A172 (cell line): ENCODE results near the gene GLDC. TPM values are rescaled to one million over a fixed set of nuclear protein-coding genes. Genes with fewer than 3 reads are reported as not detected.
"Not testable (repeated sequence)": the region's sequence is repeated elsewhere in the genome, so short reads cannot be mapped to it uniquely, and the experiment has no call there.

Experiments
- DNase-seq: peaks from one replicate; pipeline ENCODE4 v3.0.0-alpha.2; 2015; ENCODE audit warnings: low spot score
- total RNA-seq: library from RNA; depleted of rRNA; stranded (reverse); fragments of >200 nt; shearing (Covaris generic); gene quantifications from 2 replicates; pipeline ENCODE4 v1.2.3, GENCODE V29; 2014

Gene GLDC
- total RNA-seq, 1 experiment from 2014 or later, result 2.9 TPM

DNA sequence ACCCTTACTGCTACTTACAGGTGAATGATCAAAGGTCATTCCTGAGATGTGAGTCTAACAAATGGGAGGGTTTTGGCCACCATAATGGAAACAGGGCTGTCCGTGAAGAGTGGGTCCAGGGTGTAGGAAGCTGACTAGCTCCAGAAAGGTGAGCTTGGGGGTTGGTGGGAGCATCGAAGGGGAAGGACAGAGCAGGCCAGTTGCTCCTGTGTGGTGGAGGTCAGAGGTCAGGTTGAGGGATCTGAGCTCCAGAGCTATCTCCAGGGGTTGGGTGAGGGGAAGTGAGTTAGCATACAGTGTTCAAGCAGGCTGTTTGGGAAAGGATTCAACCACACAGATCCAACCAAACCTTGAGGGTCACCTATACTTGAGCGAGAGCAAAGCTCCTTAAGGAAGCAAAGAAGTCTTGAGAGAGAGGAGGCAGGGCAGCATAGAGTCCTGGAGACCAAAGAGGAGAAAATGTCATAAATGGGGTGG lies 18.7 kb upstream of the GLDC start:
- no peak for DNase-seq

- no peak for DNase-seq
Observed at GRCh38 chr9:6660512-6660911, 15.0 kb upstream of the GLDC start.

DNA sequence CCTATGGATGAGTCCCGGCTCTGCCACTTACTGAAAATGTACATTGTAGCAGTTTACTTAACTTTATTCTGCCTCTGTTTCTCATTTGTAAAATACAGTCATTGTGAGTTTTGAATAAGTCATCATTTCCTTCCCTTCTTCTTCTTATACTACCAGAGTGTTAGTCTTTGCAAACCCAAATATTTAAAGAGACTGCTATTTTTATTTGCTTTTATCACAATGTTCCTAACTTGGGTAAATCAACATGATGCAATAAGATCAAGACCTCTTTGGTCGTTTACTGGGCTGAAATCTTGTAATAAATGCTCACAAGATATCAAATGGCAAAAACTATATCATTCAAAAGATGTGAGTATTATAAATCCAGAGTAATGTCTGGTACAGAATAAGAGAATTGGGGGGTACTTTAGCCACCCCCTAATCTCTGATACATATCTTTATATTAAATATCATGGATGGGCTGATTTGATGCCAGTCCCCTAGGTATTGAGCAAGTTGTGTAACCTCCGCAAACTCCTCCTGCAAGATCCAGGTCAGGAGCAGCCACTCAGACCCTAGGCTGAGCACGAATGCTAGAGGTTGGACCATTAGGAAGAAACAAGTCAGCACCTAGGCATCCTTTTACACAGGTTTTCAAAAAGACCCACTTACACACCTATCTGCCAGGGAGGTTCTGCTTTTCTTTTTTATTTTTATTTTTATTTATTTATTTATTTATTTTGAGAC lies 13.3 kb upstream of the GLDC start:
- DNase-seq, result no peak

DNA sequence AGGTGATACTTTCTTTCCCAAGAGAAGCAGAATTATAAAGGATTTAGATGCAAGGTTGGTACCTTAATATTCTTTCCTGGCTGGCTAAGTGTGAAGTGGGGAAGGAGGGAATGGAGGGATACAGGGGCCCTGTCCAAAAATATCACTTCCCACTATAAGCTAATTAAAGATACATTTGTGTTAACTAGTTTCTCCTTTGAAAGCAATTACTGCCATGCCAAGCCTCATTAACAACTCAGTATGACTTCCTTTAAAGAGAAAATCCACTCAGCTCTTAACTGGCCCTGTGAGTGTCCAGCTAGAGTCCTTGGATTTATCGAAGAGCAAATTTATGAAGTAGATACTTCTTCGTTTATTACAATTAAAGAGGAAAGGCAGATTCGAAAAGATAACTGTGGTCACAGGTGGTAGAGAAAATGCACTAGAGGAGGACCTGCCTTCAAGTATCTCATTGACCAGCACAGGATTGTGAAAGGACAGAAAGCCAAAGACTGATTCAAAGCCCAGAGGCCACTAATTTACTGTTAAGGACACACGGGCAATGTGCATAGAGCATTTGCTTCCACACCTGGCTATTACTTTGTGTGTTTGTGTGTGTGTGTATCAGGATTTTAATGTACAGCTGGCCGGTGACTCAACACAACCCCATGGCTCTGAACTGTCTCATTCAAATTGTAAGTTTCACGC lies 11.2 kb upstream of the GLDC start:
- DNase-seq, result no peak

- no peak for DNase-seq
Observed at GRCh38 chr9:6655036-6655435, 9.5 kb upstream of the GLDC start.

GRCh38 chr9:6646293-6646636 lies 736 bp upstream of the GLDC start:
- DNase-seq, result peak; percentile 26

GRCh38 chr9:6645105-6645354 lies 499 bp downstream of the GLDC start:
- not testable (repeated sequence) for DNase-seq

- DNase-seq, result no peak
Observed at GRCh38 chr9:6644346-6645104, 1.0 kb downstream of the GLDC start.

- no peak for DNase-seq
Observed at GRCh38 chr9:6641961-6642360, 3.6 kb downstream of the GLDC start.

GRCh38 chr9:6641561-6641960 lies 4.0 kb downstream of the GLDC start:
- DNase-seq, result no peak

GRCh38 chr9:6641056-6641455 lies 4.5 kb downstream of the GLDC start:
- no peak for DNase-seq

GRCh38 chr9:6640268-6641051 lies 5.1 kb downstream of the GLDC start:
- no peak for DNase-seq

DNA sequence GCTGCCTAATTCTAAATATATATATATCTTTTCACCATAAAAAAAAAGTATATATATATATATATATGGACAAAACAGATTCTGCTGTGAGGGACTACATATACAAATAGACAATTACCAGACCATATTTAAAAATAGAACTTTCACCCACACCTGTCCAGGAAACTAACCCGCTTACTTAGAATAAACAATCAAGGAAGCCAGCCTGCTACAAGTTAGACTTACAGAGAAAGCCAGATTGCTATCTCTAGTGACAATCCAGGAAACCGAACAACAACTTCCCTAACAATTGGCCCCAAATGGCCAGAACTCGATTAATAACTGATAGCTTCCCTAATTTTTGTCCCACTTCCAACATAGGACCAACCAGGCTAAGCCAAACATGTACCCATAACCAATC lies 5.9 kb downstream of the GLDC start:
- DNase-seq, result no peak

DNA sequence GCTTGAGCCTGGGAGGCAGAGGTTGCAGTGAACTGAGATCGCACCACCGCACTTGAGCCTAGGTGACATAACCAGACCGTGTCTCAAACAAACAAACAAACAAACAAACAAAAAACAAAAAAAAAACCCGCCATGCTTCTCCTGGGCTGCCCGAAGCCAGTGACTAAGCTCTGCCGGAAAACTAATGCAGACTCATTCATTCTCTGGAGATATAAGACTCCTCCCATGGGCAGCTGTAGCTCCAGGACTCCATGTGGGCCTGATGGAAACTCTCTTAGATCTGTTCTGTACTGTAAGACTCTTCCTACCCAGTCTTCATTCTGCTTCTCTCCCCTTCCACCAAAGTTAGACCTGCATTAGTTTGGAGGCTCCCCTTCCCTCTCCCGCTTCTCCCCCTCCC lies 11.1 kb downstream of the GLDC start:
- DNase-seq, result no peak

- no peak for DNase-seq
Observed at GRCh38 chr9:6633378-6633777, 12.2 kb downstream of the GLDC start.

DNA sequence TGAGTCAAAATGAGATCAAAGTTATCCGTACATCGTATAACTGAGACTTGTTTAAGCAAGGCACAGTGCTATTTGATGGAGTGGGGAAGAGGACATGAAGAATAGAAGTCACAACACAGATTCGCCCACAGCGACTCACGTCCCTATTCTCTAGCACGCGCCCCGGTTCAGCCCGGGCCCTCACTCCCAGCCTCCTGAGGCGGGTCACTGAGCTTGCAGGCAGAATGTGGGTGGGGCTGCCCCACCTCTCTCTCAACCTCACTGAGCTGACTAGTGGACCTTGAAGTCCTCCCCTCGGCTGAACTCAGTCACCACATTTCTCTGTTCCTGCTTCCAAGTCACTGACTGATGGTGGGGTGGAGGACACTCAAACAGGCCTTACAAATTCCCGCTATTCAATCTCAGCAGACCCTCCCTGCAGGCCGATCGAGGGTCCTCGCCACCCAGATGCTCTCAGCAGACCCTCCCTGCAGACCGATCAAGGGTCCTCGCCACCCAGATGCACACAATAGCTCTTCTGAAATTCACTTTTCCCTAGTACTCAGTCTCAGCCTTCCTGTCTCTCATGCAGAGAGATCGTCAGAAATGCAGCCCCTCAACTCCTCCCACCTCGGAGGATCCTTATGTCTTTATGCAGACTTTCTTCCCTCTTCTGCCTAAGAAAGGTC lies 12.9 kb downstream of the GLDC start:
- no peak for DNase-seq

DNA sequence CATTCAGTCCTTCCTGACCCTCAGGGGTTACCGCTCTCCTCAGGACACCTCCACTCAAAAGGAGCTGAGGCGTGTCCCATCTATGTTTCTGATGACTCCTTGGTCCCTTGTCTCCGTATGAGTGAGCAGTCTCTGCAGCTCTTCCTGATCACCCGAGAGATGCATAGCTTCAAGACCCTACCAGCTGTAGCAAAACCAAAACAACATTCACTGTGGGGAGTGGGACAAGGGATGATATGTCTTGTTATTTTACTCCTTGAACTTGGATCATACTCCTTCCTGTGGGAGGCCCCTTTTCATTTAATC lies 14.4 kb downstream of the GLDC start:
- DNase-seq, result no peak

DNA sequence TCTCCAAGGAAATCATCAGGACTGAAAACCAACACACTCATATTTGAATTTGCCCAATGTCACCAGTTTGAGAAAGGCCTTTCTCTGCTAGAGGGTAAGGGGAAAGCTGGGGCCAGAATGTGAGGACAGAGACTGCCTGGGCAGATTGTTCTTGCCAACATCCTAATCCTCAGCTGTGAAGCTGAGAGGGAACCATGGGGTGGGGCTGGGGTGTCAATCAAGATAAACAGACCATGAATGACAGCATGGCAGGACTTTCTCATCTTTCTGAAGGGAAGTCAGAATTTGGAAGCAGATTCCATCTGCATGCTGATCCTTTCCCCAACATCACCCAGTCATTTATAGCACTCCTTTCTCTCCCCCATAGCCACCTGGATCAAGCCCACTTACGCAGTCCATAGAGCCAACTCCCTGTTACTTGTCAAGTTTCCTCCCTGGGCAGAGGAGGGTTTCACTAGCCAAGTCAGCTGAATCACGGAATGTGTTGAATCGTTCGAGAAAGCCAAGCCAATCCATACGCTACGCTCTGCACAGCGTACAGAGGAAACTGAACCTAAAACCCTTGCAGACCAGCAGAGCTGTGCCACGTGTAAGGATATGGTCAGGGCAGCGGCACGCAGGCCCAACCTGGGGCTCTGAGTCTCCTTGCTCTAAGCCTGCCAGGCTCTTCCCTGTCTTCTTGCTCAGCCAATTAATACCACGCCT lies 14.9 kb downstream of the GLDC start:
- no peak for DNase-seq

DNA sequence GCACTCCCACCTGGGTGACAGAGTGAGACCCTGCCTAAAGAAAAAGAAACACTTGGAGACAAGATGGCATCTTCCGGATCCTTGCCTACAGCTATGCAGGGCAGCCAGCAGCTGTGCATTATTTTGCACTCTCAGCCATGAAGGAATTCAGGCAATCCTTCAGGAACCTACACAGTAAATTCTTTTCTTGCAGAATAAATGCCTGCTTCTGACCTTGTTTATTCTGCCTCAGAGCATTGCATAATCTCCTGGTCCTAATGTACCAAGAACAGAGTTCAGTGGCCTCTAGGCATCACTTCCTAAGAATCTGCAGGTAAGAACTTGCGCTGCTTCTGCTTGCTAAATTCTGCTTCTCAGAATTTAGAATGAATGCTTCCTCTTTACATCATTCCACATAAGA lies 16.8 kb downstream of the GLDC start:
- DNase-seq, result no peak

- DNase-seq, result no peak
Observed at GRCh38 chr9:6625363-6625762, 20.2 kb downstream of the GLDC start.

GRCh38 chr9:6622784-6623183 lies 22.7 kb downstream of the GLDC start:
- not testable (repeated sequence) for DNase-seq
